Tibial nerve (tissue), 4 donors: ENCODE measurements around the gene PPFIBP2. TPM values are rescaled to one million over a fixed set of nuclear protein-coding genes. Genes with fewer than 3 reads are reported as not detected.

ENCODE experiments used
- DNase-seq, 2 donors: peaks; one replicate each; pipeline ENCODE4 v3.0.0-alpha.2; 2019; ENCODE audit warnings: low spot score in 2 of 2
- H3K27ac ChIP-seq, 4 donors: fragments of 200-600 bp; sonication (generic) in 3 of 4; one replicate each; pipeline ENCODE4 v1.5.1; 2017 to 2019; ENCODE audit warnings: mild to moderate bottlenecking in 1 of 4
- H3K27me3 ChIP-seq, 2 donors: fragments of 200-600 bp; sonication (generic) in 1 of 2; one replicate each; pipeline versions ENCODE4 v1.5.1 to v1.6.0; 2017 to 2019
- H3K36me3 ChIP-seq, 3 donors: fragments of 200-600 bp; sonication (generic); one replicate each; pipeline ENCODE4 v1.5.1; 2018 to 2019
- H3K4me1 ChIP-seq, 4 donors: fragments of 200-600 bp; sonication (generic) in 3 of 4; one replicate each; pipeline ENCODE4 v1.5.1; 2017 to 2019
- H3K4me3 ChIP-seq, 4 donors: fragments of 200-600 bp; sonication (generic) in 3 of 4; one replicate each; pipeline ENCODE4 v1.5.1; 2017 to 2019; ENCODE audit warnings: mild to moderate bottlenecking in 1 of 4, moderate library complexity in 1 of 4
- H3K9me3 ChIP-seq, 4 donors: fragments of 200-600 bp; sonication (generic) in 3 of 4; one replicate each; pipeline ENCODE4 v1.5.1; 2017 to 2019
- EP300 ChIP-seq, 2 donors: sonication (generic); formaldehyde crosslinking; IDR thresholded peaks; one replicate each; pipeline ENCODE4 v1.6.1; 2017; ENCODE audit warnings: antibody characterized with exemption in 2 of 2, mild to moderate bottlenecking in 1 of 2
- POLR2A ChIP-seq, 2 donors: fragments of 450-650 bp; IDR thresholded peaks; one replicate each; pipeline ENCODE4 v1.6.1; 2017; ENCODE audit warnings: antibody characterized with exemption in 2 of 2, mild to moderate bottlenecking in 2 of 2, moderate library complexity in 2 of 2
- WGBS, 2 donors: methylation state at CpG; one replicate each; pipeline ENCODE4 v1.1.5; 2018; 5-methylcytosine and 5-hydroxymethylcytosine counted together
- total RNA-seq, 4 donors: library from RNA; depleted of rRNA; stranded (reverse); fragments of >200 nt; gene quantifications; one replicate each; pipeline ENCODE4 v1.1.0, GENCODE V29; 2016
- TF ChIP-seq, protein P1 (sequence below), 5 experiments: fragments of 200-600 bp in 3 of 5; fragments of 450-650 bp in 2 of 5; sonication (generic) in 3 of 5; IDR thresholded peaks; one replicate each; pipeline ENCODE4 v1.5.1; 2016 to 2019; ENCODE audit warnings: antibody characterized with exemption in 5 of 5, mild to moderate bottlenecking in 3 of 5, moderate library complexity in 2 of 5

The PPFIBP2 gene
- total RNA-seq, 4 donors from 2014 or later = 19.8 to 110 (median 29.2) TPM

DNA sequence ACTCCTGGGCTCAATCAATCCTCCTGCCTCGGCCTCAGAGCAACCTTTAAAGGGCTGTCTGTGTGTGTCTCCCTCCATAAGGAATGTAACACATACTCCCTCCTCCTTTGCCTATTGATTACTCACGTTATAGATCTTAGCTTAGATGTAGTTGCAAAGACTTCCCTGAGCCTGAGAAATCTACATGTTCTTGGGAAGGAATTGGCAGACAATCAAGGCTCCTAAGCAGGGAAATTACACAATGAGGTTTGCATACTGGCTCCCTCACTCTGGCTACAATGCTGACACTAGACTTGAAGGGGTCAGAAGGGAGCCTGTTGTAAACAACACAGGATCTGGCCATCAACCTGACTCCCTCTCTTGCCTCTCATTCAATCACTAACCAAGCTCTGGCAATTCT, 33.7 kb upstream of the PPFIBP2 start:
- DNase-seq = no peak
- TF ChIP-seq, protein P1, sequence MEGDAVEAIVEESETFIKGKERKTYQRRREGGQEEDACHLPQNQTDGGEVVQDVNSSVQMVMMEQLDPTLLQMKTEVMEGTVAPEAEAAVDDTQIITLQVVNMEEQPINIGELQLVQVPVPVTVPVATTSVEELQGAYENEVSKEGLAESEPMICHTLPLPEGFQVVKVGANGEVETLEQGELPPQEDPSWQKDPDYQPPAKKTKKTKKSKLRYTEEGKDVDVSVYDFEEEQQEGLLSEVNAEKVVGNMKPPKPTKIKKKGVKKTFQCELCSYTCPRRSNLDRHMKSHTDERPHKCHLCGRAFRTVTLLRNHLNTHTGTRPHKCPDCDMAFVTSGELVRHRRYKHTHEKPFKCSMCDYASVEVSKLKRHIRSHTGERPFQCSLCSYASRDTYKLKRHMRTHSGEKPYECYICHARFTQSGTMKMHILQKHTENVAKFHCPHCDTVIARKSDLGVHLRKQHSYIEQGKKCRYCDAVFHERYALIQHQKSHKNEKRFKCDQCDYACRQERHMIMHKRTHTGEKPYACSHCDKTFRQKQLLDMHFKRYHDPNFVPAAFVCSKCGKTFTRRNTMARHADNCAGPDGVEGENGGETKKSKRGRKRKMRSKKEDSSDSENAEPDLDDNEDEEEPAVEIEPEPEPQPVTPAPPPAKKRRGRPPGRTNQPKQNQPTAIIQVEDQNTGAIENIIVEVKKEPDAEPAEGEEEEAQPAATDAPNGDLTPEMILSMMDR (IDR thresholded peaks at IDR 0.05) = no peak
- TF ChIP-seq POLR2A (IDR thresholded peaks at IDR 0.05) = no peak
- peak in 1 of 2 donors; percentile 15 for TF ChIP-seq EP300 (IDR thresholded peaks at IDR 0.05)
- H3K36me3 ChIP-seq = no peaks in the 10 kb centered on the region
- no peak overlapping the region for H3K4me3 ChIP-seq
- H3K27me3 ChIP-seq = no peaks in the 10 kb centered on the region
- no peaks in the 10 kb centered on the region for H3K9me3 ChIP-seq
- no peaks in the 10 kb centered on the region for H3K4me1 ChIP-seq
- no peak overlapping the region for H3K27ac ChIP-seq
- 54 to 76% methylated on average over 2 of the region's 2 CpGs for WGBS, 2 donors

DNA sequence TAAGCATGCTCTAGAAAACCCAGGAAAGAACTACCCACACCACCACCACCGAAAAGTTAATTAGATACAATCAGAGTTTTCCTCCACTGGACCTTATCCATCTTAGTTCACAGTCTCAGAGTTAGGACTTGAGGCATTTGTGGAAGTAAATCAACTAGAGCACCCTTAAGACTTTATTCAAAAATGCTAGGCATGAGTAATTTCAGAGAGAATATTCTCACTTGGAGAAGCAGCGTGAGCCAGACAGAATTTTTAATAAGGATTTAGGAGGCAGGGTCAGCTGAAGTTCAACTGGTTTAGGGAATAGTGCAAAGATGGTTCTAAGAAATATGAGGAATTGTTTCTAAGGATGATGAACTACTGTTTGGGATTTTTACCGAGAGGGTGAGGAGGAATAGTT, 29.7 kb upstream of the PPFIBP2 start:
- TF ChIP-seq POLR2A (IDR thresholded peaks at IDR 0.05) (no peak), EP300 (IDR thresholded peaks at IDR 0.05) (no peak)
- TF ChIP-seq, protein P1 (IDR thresholded peaks at IDR 0.05) = no peak
- WGBS, 2 donors = 66 to 67% methylated on average over 3 of the region's 3 CpGs
- no peak for DNase-seq
- Histone ChIP-seq H3K4me3 (no peak overlapping the region), H3K27me3 (no peaks in the 10 kb centered on the region), H3K27ac (no peak overlapping the region), H3K9me3 (no peaks in the 10 kb centered on the region), H3K36me3 (peaks cover 0 to 8% (median 0%) of the 10 kb centered on the region in 3 donors), H3K4me1 (peaks cover 0 to 13% (median 2%) of the 10 kb centered on the region in 4 donors)

DNA sequence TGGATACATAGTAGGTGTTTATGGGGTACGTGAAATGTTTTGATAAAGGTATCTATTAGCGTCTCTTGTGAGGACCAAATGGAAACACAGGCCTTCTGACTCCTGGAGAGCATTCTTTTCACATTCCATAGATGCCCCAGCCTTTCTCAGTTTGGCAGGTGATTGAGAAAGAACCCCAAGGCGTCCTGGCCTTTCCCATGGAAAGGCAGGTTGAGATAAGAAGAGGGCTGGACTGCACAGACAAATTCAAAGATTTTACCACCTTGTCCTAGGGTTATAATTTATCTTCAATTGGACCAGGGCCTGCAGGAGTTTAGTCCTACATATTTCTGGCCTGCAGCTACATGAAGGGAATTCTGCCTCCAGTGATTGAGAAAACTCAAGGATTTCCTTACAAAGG, 29.2 kb upstream of the PPFIBP2 start:
- WGBS, 2 donors = 61 to 64% methylated on average over 3 of the region's 3 CpGs
- Histone ChIP-seq H3K27ac (peak overlapping the region in 2 of 4 donors; percentile 46 to 49), H3K27me3 (no peaks in the 10 kb centered on the region), H3K9me3 (no peaks in the 10 kb centered on the region), H3K4me1 (peaks cover 0 to 15% (median 2%) of the 10 kb centered on the region in 4 donors), H3K36me3 (peaks cover 0 to 8% (median 0%) of the 10 kb centered on the region in 3 donors), H3K4me3 (no peak overlapping the region)
- no peak for TF ChIP-seq POLR2A (IDR thresholded peaks at IDR 0.05)
- TF ChIP-seq EP300 (IDR thresholded peaks at IDR 0.05) = no peak
- TF ChIP-seq, protein P1 (IDR thresholded peaks at IDR 0.05) = no peak
- DNase-seq = no peak

DNA sequence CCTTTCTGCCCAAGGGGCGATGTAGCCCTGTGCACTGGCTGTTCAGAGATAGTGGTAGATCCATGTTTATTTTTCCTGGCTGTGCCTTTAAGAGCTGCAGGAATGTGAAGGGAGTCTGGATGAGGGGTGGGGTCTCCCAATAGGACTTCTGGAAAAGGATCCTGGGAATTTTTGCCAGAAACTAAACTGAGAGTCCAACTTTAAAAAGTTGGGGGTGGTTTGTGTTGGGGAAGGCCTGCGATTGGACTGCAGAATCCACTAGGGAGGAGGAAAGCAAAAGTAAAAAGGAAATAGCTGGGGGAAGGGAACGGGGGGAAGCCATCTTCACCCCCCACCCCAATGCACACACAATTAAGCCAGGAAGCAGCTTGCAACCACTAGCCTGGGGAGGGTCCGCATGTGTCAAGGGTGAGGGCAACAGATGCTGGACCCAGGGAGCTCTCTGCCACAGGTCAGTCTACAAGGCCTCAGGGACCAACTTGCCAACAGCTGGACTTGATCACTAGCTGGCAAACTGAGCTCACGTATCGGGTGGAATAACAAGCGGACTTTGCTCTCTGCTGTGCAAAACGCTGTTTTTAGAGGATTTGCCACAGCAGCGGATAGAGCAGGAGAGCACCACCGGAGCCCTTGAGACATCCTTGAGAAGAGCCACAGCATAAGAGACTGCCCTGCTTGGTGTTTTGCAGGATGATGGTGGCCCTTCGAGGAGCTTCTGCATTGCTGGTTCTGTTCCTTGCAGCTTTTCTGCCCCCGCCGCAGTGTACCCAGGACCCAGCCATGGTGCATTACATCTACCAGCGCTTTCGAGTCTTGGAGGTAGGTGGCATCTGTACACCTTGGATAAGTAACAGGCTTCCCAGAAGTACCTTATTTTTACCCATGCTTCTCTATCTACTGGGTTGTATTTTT, 28.4 kb upstream of the PPFIBP2 start, which contains the start of gene OLFML1:
Gene OLFML1, plus strand, starts transcription at position 321 of the 912 bp plus-strand sequence. Its CDS starts 370 bp downstream, at position 691.
- Histone ChIP-seq H3K9me3 (no peaks in the 10 kb centered on the region), H3K4me1 (peaks cover 0 to 20% (median 2%) of the 10 kb centered on the region in 4 donors), H3K36me3 (peaks cover 0 to 8% (median 0%) of the 10 kb centered on the region in 3 donors), H3K4me3 (peak within 1 kb of the TSS; percentile 15 to 49 (median 22)), H3K27ac (peak within 1 kb of the TSS in 2 of 4 donors; percentile 46 to 49), H3K27me3 (no peaks in the 10 kb centered on the region)
- peak; percentile 17 to 25 for DNase-seq
- 54 to 67% methylated on average over 14 to 15 of the region's 15 CpGs for WGBS, 2 donors
- TF ChIP-seq, protein P1 (IDR thresholded peaks at IDR 0.05) = no peak
- TF ChIP-seq EP300 (IDR thresholded peaks at IDR 0.05) (no peak), POLR2A (IDR thresholded peaks at IDR 0.05) (no peak)
